A673 (cell line): Measurements from ENCODE around the gene RAB37.

Source experiments
- EZH2 ChIP-seq: fragments of 200-600 bp; sonication (generic); IDR thresholded peaks from 2 replicates; pipeline ENCODE4 v1.6.1; 2017; ENCODE audit warnings: borderline replicate concordance, low read depth, mild to moderate bottlenecking, mixed read lengths, antibody characterized with exemption, low read length; ENCODE audit not compliant: poor library complexity, severe bottlenecking
- TF ChIP-seq, protein P1 (sequence below): fragments of 300-800, 200-600 bp; sonication (generic); conservative IDR thresholded peaks from 2 replicates; pipeline ENCODE4 v1.5.1; 2017; ENCODE audit warnings: low read depth, mild to moderate bottlenecking, antibody characterized with exemption, low read length, moderate library complexity, mixed read lengths

DNA sequence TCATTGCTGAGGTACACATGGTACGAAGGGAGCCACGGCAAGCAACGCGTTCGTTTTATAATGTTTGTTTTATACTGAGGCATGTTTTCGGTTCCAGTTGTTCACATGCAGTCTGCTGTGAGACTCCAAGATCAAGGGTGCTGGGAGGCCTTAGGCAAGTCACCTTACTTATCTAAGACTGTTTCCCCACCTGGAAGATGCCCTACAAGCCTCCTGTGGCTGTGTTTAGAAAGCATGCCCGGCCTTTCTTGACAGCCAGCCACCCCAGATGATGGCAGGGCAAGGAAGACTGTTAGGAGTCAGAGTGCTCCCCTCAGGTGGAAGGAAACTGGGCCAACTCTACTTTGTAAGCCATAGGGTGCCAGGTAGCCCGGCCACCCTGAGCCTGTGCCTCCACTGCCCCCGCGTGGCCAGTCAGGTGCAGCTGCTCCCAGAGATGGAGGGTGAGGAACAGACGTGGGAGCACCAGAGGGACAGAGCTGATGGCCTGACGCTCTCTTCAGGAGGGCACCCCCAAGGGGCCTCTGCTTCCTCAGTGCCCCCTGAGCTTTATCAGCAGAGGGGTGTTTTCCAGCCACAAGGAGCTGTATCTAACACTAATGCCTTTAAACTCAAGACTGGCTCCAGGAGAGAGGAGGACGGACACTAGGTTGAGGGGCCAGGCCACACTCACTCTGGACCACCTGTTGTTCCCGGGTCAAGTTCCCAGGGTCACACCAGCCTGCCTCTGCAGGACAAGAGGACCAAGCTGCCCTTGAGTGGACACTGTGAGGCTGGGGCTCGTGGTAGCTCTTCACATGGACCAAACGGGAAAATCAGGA is 33.7 kb downstream of the RAB37 start:
- TF ChIP-seq, protein P1, sequence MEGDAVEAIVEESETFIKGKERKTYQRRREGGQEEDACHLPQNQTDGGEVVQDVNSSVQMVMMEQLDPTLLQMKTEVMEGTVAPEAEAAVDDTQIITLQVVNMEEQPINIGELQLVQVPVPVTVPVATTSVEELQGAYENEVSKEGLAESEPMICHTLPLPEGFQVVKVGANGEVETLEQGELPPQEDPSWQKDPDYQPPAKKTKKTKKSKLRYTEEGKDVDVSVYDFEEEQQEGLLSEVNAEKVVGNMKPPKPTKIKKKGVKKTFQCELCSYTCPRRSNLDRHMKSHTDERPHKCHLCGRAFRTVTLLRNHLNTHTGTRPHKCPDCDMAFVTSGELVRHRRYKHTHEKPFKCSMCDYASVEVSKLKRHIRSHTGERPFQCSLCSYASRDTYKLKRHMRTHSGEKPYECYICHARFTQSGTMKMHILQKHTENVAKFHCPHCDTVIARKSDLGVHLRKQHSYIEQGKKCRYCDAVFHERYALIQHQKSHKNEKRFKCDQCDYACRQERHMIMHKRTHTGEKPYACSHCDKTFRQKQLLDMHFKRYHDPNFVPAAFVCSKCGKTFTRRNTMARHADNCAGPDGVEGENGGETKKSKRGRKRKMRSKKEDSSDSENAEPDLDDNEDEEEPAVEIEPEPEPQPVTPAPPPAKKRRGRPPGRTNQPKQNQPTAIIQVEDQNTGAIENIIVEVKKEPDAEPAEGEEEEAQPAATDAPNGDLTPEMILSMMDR = no peak; the same call in 1 of the 2 replicates
- TF ChIP-seq EZH2 = no peak
